A549 (cell line): ENCODE results near the gene BCAS2. TPM values are rescaled to one million over a fixed set of nuclear protein-coding genes. Genes with fewer than 3 reads are reported as not detected.

ENCODE experiments used
- ATAC-seq, 2 experiments: fragments of 200-7000 bp in 1 of 2; fragments of >200 bp in 1 of 2; cut with Nextera tagmentation in 1 of 2; cut with Tn5 transposase in 1 of 2; 3 replicates each; pipeline versions ENCODE4 v1.8.0 to v1.9.1; 2018 to 2020; ENCODE audit warnings: mild to moderate bottlenecking in 1 of 2, moderate library complexity in 1 of 2
- CTCF ChIA-PET: fragments of 300-600 bp; sonication (Branson Sonifier 250); formaldehyde crosslinking; extraction: SDS; loops from one replicate; lab custom pipeline; 2021; ENCODE audit warnings: antibody characterized with exemption, inconsistent platforms; lab: Yijun Ruan, JAX
- POLR2A ChIA-PET: fragments of 350-600 bp; formaldehyde crosslinking; extraction: SDS; loops from one replicate; lab custom pipeline; 2021; ENCODE audit warnings: antibody characterized with exemption, inconsistent platforms; lab: Yijun Ruan, JAX
- DNase-seq, 2 experiments: peaks; one replicate each; pipeline versions ENCODE4 v3.0.0 to v3.0.0-alpha.2; 2011 to 2016; ENCODE audit warnings: low read depth in 1 of 2, low spot score in 1 of 2
- FAIRE-seq: peaks from 2 replicates; lab custom pipeline; 2011; peaks lifted over from hg19 to GRCh38; lab: Jason Lieb, UNC
- H3K27ac ChIP-seq, 2 experiments: fragments of >200 bp; sonication (Bioruptor Twin); formaldehyde crosslinking; 3 replicates each; pipeline ENCODE4 v1.5.1; 2016 to 2017
- H3K4me1 ChIP-seq: fragments of >200 bp; sonication (Bioruptor Twin); formaldehyde crosslinking; 3 replicates; pipeline ENCODE4 v1.6.1; 2016
- H3K4me2 ChIP-seq: fragments of >200 bp; sonication (Bioruptor Twin); formaldehyde crosslinking; 3 replicates; pipeline ENCODE4 v1.6.1; 2016
- H3K4me3 ChIP-seq: fragments of >200 bp; sonication (Bioruptor Twin); formaldehyde crosslinking; 3 replicates; pipeline ENCODE4 v1.5.1; 2016
- H3K9me3 ChIP-seq: fragments of >200 bp; sonication (Bioruptor Twin); formaldehyde crosslinking; 3 replicates; pipeline ENCODE4 v1.6.1; 2016
- CEBPB ChIP-seq, 2 experiments: fragments of >200 bp in 1 of 2; sonication (Bioruptor Twin) in 1 of 2; formaldehyde crosslinking in 1 of 2; IDR thresholded peaks; 2 replicates each; pipeline ENCODE4 v1.6.1; 2012 to 2016
- CHD4 ChIP-seq: fragments of 200-600 bp; sonication (generic); IDR thresholded peaks from 2 replicates; pipeline ENCODE4 v1.6.1; 2016; ENCODE audit warnings: antibody characterized with exemption, mild to moderate bottlenecking, borderline replicate concordance
- EP300 ChIP-seq, 2 experiments: fragments of >200 bp; sonication (Bioruptor Twin); formaldehyde crosslinking; IDR thresholded peaks; 2 replicates in 1 of 2; 3 replicates in 1 of 2; pipeline ENCODE4 v1.6.1; 2016 to 2017
- FOXS1 ChIP-seq: fragments of 250-450 bp; sonication (Bioruptor Pico); IDR thresholded peaks from 2 replicates; pipeline ENCODE4 v1.5.0; 2020; ENCODE audit warnings: mild to moderate bottlenecking, moderate library complexity
- GATA3 ChIP-seq: IDR thresholded peaks from 2 replicates; pipeline ENCODE4 v1.6.1; 2012; ENCODE audit warnings: borderline replicate concordance
- HOXB13 ChIP-seq: fragments of 250-450 bp; sonication (Bioruptor Pico); IDR thresholded peaks from 2 replicates; pipeline ENCODE4 v1.5.0; 2020; ENCODE audit warnings: low read depth, mild to moderate bottlenecking, moderate library complexity
- HOXB5 ChIP-seq: fragments of 250-450 bp; sonication (Bioruptor Pico); IDR thresholded peaks from 2 replicates; pipeline ENCODE4 v1.5.0; 2020; ENCODE audit warnings: mild to moderate bottlenecking, moderate library complexity
- KDM1A ChIP-seq: fragments of 200-600 bp; sonication (generic); IDR thresholded peaks from 2 replicates; pipeline ENCODE4 v1.6.1; 2016; ENCODE audit warnings: low read depth, mild to moderate bottlenecking
- NFE2L2 ChIP-seq: fragments of 150-350 bp; conservative IDR thresholded peaks from 2 replicates; pipeline ENCODE4 v1.6.1; 2014; ENCODE audit warnings: low read length
- POLR2AphosphoS2 ChIP-seq: conservative IDR thresholded peaks from 2 replicates; pipeline ENCODE4 v1.6.1; 2012; ENCODE audit warnings: low read length, improper control_type of control experiment, inconsistent platforms
- RAD21 ChIP-seq, 2 experiments: fragments of >200 bp in 1 of 2; sonication (Bioruptor Twin) in 1 of 2; formaldehyde crosslinking in 1 of 2; IDR thresholded peaks in 1 of 2; conservative IDR thresholded peaks in 1 of 2; 2 replicates in 1 of 2; 3 replicates in 1 of 2; pipeline ENCODE4 v1.6.1; 2012 to 2018; ENCODE audit warnings: inconsistent platforms in 1 of 2
- RARB ChIP-seq: fragments of 250-450 bp; sonication (Bioruptor Pico); IDR thresholded peaks from 2 replicates; pipeline ENCODE4 v1.8.0; 2021; ENCODE audit warnings: mild to moderate bottlenecking, moderate library complexity
- RCOR1 ChIP-seq: fragments of 150-350 bp; IDR thresholded peaks from 2 replicates; pipeline ENCODE4 v1.6.1; 2014; ENCODE audit warnings: antibody characterized with exemption, low read length, low read depth
- RFX5 ChIP-seq: fragments of 450-650 bp; IDR thresholded peaks from 2 replicates; pipeline ENCODE4 v1.7.1; 2014; ENCODE audit warnings: antibody characterized with exemption, mild to moderate bottlenecking, moderate library complexity
- WGBS: methylation state at CpG from one replicate; pipeline ENCODE4 v1.1.6; 2017; ENCODE audit errors: missing lambda C conversion rate; 5-methylcytosine and 5-hydroxymethylcytosine counted together
- polyA plus RNA-seq, 4 experiments: library from polyadenylated mRNA; depleted of rRNA in 3 of 4; stranded (reverse); fragments of >200 nt; fragmentation: RNase III in 1 of 4; extraction: RNeasy Plus Mini Kit Qiagen cat#74134 plus additional on column Dnase treatment in 1 of 4; gene quantifications; 2 replicates in 3 of 4; 3 replicates in 1 of 4; pipeline ENCODE4 v1.2.3, GENCODE V29; 2011 to 2017
- TF ChIP-seq, protein P1 (sequence below): fragments of >200 bp; sonication (Bioruptor Twin); formaldehyde crosslinking; IDR thresholded peaks from 3 replicates; pipeline ENCODE4 v1.6.1; 2016
- TF ChIP-seq, protein P2 (sequence below): IDR thresholded peaks from 2 replicates; pipeline ENCODE4 v1.6.1; 2012
- TF ChIP-seq, protein P3 (sequence below): fragments of >200 bp; sonication (Bioruptor Twin); formaldehyde crosslinking; IDR thresholded peaks from 3 replicates; pipeline ENCODE4 v1.5.1; 2016
- TF ChIP-seq, protein P4 (sequence below): fragments of 150-350 bp; IDR thresholded peaks from 2 replicates; pipeline ENCODE4 v1.6.1; 2014; ENCODE audit warnings: low read depth, mild to moderate bottlenecking, low read length
- TF ChIP-seq, protein P5 (sequence below): fragments of 200-600 bp; sonication (generic); IDR thresholded peaks from 2 replicates; pipeline ENCODE4 v1.6.1; 2016; ENCODE audit warnings: antibody characterized with exemption, mild to moderate bottlenecking, moderate library complexity
- TF ChIP-seq, protein P6 (sequence below): fragments of 250-450 bp; sonication (Bioruptor Pico); IDR thresholded peaks from 2 replicates; pipeline ENCODE4 v1.5.0; 2021; ENCODE audit warnings: mild to moderate bottlenecking, moderate library complexity, borderline replicate concordance

Gene BCAS2
- polyA plus RNA-seq, 2 of the 4 experiments (the other 2 are of a cell fraction), result 36.0 to 52.5 TPM

DNA sequence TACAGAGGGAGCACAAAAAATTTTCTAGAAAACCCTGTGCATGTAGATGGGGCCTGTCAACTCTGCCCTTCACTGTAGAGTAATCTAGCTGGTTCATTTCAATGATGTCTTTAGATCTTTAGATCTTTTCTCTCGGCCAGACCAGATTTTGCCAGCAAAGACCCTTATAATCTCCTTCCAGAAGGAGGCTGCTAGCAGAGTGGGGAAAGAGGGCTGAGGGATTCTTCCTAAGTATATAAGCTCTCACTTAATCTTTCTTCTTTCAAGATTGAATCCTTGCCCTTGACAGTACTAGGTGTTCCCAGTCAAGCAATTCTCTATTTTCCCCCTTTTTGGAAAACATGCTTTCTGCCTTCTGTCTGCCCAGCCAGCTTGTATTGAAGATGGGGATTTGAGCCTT lies 34.3 kb downstream of the BCAS2 start:
- POLR2A ChIA-PET, result no interaction called here

DNA sequence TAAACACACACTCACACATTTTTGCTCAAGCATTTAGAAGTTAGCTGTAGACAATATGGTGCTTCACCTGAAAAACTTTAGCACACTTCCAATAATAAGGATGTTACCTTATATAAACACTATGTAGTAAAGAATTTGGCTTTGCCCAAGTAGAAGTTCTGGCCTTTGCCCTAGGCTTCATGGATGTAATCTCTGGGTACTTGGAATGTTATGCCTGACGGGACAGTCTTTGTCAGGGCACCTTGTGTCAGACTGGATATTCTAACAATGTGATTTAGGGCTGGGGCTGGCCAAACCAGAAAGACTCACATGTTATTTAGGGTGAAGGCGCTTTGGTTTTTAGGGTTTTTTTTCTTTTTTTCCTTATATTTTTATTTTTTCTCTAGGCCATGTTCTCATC lies 35.6 kb downstream of the BCAS2 start:
- Histone ChIP-seq H3K9me3 (no peaks in the 10 kb centered on the region), H3K4me1 (no peaks in the 10 kb centered on the region), H3K4me3 (no peak overlapping the region), H3K27ac (no peak overlapping the region), H3K4me2 (no peak overlapping the region)
- TF ChIP-seq, protein P1, sequence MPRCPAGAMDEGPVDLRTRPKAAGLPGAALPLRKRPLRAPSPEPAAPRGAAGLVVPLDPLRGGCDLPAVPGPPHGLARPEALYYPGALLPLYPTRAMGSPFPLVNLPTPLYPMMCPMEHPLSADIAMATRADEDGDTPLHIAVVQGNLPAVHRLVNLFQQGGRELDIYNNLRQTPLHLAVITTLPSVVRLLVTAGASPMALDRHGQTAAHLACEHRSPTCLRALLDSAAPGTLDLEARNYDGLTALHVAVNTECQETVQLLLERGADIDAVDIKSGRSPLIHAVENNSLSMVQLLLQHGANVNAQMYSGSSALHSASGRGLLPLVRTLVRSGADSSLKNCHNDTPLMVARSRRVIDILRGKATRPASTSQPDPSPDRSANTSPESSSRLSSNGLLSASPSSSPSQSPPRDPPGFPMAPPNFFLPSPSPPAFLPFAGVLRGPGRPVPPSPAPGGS, result no peak
- TF ChIP-seq, protein P2, sequence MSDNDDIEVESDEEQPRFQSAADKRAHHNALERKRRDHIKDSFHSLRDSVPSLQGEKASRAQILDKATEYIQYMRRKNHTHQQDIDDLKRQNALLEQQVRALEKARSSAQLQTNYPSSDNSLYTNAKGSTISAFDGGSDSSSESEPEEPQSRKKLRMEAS, result no peak
- TF ChIP-seq FOXS1 (CRISPR knock-in tag) (no peak), KDM1A (no peak), NFE2L2 (no peak), HOXB5 (no peak), RCOR1 (no peak), EP300 (IDR thresholded peaks at IDR 0.05) (no peak), CEBPB (IDR thresholded peaks at IDR 0.05) (no peak), RARB (no peak), GATA3 (no peak), RAD21 (conservative IDR thresholded peaks at IDR 0.05 in 1 of 2, IDR thresholded peaks at IDR 0.05 in 1 of 2) (no peak), POLR2AphosphoS2 (no peak), RFX5 (no peak), HOXB13 (CRISPR knock-in tag) (no peak)
- TF ChIP-seq, protein P3, sequence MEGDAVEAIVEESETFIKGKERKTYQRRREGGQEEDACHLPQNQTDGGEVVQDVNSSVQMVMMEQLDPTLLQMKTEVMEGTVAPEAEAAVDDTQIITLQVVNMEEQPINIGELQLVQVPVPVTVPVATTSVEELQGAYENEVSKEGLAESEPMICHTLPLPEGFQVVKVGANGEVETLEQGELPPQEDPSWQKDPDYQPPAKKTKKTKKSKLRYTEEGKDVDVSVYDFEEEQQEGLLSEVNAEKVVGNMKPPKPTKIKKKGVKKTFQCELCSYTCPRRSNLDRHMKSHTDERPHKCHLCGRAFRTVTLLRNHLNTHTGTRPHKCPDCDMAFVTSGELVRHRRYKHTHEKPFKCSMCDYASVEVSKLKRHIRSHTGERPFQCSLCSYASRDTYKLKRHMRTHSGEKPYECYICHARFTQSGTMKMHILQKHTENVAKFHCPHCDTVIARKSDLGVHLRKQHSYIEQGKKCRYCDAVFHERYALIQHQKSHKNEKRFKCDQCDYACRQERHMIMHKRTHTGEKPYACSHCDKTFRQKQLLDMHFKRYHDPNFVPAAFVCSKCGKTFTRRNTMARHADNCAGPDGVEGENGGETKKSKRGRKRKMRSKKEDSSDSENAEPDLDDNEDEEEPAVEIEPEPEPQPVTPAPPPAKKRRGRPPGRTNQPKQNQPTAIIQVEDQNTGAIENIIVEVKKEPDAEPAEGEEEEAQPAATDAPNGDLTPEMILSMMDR, result no peak
- TF ChIP-seq, protein P4, sequence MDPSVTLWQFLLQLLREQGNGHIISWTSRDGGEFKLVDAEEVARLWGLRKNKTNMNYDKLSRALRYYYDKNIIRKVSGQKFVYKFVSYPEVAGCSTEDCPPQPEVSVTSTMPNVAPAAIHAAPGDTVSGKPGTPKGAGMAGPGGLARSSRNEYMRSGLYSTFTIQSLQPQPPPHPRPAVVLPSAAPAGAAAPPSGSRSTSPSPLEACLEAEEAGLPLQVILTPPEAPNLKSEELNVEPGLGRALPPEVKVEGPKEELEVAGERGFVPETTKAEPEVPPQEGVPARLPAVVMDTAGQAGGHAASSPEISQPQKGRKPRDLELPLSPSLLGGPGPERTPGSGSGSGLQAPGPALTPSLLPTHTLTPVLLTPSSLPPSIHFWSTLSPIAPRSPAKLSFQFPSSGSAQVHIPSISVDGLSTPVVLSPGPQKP, result no peak
- TF ChIP-seq, protein P5, sequence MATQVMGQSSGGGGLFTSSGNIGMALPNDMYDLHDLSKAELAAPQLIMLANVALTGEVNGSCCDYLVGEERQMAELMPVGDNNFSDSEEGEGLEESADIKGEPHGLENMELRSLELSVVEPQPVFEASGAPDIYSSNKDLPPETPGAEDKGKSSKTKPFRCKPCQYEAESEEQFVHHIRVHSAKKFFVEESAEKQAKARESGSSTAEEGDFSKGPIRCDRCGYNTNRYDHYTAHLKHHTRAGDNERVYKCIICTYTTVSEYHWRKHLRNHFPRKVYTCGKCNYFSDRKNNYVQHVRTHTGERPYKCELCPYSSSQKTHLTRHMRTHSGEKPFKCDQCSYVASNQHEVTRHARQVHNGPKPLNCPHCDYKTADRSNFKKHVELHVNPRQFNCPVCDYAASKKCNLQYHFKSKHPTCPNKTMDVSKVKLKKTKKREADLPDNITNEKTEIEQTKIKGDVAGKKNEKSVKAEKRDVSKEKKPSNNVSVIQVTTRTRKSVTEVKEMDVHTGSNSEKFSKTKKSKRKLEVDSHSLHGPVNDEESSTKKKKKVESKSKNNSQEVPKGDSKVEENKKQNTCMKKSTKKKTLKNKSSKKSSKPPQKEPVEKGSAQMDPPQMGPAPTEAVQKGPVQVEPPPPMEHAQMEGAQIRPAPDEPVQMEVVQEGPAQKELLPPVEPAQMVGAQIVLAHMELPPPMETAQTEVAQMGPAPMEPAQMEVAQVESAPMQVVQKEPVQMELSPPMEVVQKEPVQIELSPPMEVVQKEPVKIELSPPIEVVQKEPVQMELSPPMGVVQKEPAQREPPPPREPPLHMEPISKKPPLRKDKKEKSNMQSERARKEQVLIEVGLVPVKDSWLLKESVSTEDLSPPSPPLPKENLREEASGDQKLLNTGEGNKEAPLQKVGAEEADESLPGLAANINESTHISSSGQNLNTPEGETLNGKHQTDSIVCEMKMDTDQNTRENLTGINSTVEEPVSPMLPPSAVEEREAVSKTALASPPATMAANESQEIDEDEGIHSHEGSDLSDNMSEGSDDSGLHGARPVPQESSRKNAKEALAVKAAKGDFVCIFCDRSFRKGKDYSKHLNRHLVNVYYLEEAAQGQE, result no peak
- TF ChIP-seq, protein P6, sequence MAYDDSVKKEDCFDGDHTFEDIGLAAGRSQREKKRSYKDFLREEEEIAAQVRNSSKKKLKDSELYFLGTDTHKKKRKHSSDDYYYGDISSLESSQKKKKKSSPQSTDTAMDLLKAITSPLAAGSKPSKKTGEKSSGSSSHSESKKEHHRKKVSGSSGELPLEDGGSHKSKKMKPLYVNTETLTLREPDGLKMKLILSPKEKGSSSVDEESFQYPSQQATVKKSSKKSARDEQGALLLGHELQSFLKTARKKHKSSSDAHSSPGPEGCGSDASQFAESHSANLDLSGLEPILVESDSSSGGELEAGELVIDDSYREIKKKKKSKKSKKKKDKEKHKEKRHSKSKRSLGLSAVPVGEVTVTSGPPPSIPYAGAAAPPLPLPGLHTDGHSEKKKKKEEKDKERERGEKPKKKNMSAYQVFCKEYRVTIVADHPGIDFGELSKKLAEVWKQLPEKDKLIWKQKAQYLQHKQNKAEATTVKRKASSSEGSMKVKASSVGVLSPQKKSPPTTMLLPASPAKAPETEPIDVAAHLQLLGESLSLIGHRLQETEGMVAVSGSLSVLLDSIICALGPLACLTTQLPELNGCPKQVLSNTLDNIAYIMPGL (CRISPR knock-in tag), result no peak
- DNase-seq (no peak), ATAC-seq (no peak), FAIRE-seq (no peak)
- 73% methylated on average over 2 of the region's 2 CpGs for WGBS
- POLR2A ChIA-PET, result no interaction called here
- CTCF ChIA-PET, result no interaction called here

More for the DNA sequence above, 34.3 kb downstream of the BCAS2 start:
- FAIRE-seq (no peak), DNase-seq (no peak), ATAC-seq (no peak)
- 21% methylated on average over 1 of the region's 1 CpG for WGBS
- H3K4me3 ChIP-seq, result no peak overlapping the region
- CTCF ChIA-PET, result interaction anchor here (0.8 kb wide), 1 partner anchor 14 kb away, joined by 3 read pairs; no protein-coding TSS in a partner anchor
- H3K9me3 ChIP-seq, result no peaks in the 10 kb centered on the region
- no peak overlapping the region for H3K27ac ChIP-seq
- H3K4me1 ChIP-seq, result no peaks in the 10 kb centered on the region
- H3K4me2 ChIP-seq, result no peak overlapping the region
- TF ChIP-seq, protein P2, result no peak
- TF ChIP-seq, protein P3, result no peak
- no peak for TF ChIP-seq HOXB5
- no peak for TF ChIP-seq CHD4
- TF ChIP-seq EP300 (IDR thresholded peaks at IDR 0.05), result no peak
